ENCODE results near the gene COL17A1.

Gene COL17A1

GRCh38 chr10:104020020-104020419, 65.7 kb downstream of the COL17A1 start:
- no peaks in the 10 kb centered on the region for H3K4me1 ChIP-seq (ENCODE audit: insufficient read depth, low read length)
- no peaks in the 10 kb centered on the region for H3K79me2 ChIP-seq (ENCODE audit: insufficient read depth, low read length)
- H2AFZ ChIP-seq (ENCODE audit: low read depth, low read length), result no peak overlapping the region
- no peak overlapping the region for H3K9ac ChIP-seq (ENCODE audit: low read depth, low read length)
- H3K9me3 ChIP-seq (ENCODE audit: insufficient read depth, low read length, severe bottlenecking), result no peaks in the 10 kb centered on the region
- no peaks in the 10 kb centered on the region for H4K20me1 ChIP-seq (ENCODE audit: insufficient read depth, low read length)
- no peak overlapping the region for H3K4me3 ChIP-seq (ENCODE audit: low read depth in 1 of 2, low read length in 2 of 2)
- no peaks in the 10 kb centered on the region for H3K27me3 ChIP-seq (ENCODE audit: insufficient read depth, low read length, poor library complexity)
- no peak for DNase-seq
- peaks cover 80% of the 10 kb centered on the region for H3K36me3 ChIP-seq (ENCODE audit: insufficient read depth, low read length)
- no peak for ATAC-seq (ENCODE audit: insufficient read depth, low read depth)
- H3K4me2 ChIP-seq (ENCODE audit: insufficient read depth, low read length), result no peak overlapping the region
- TF ChIP-seq CTCF (IDR thresholded peaks at IDR 0.05; ENCODE audit: borderline replicate concordance, extremely low read depth, low read length, poor library complexity, severe bottlenecking), result no peak
- TF ChIP-seq EZH2 (IDR thresholded peaks at IDR 0.05; ENCODE audit: borderline replicate concordance, low read depth, low read length, severe bottlenecking), result no peak
- H3K27ac ChIP-seq (ENCODE audit: low read length), result no peak overlapping the region

- peaks cover 67% of the 10 kb centered on the region for H3K36me3 ChIP-seq (ENCODE audit: insufficient read depth, low read length)
- DNase-seq, result no peak
- H4K20me1 ChIP-seq (ENCODE audit: insufficient read depth, low read length), result no peaks in the 10 kb centered on the region
- no peak overlapping the region for H3K4me3 ChIP-seq (ENCODE audit: low read depth in 1 of 2, low read length in 2 of 2)
- no peaks in the 10 kb centered on the region for H3K4me1 ChIP-seq (ENCODE audit: insufficient read depth, low read length)
- H2AFZ ChIP-seq (ENCODE audit: low read depth, low read length), result no peak overlapping the region
- ATAC-seq (ENCODE audit: insufficient read depth, low read depth), result no peak
- no peak overlapping the region for H3K27ac ChIP-seq (ENCODE audit: low read length)
- TF ChIP-seq CTCF (IDR thresholded peaks at IDR 0.05; ENCODE audit: borderline replicate concordance, extremely low read depth, low read length, poor library complexity, severe bottlenecking) (no peak), EZH2 (IDR thresholded peaks at IDR 0.05; ENCODE audit: borderline replicate concordance, low read depth, low read length, severe bottlenecking) (no peak)
- no peaks in the 10 kb centered on the region for H3K9me3 ChIP-seq (ENCODE audit: insufficient read depth, low read length, severe bottlenecking)
- H3K27me3 ChIP-seq (ENCODE audit: insufficient read depth, low read length, poor library complexity), result no peaks in the 10 kb centered on the region
- no peak overlapping the region for H3K9ac ChIP-seq (ENCODE audit: low read depth, low read length)
- no peak overlapping the region for H3K4me2 ChIP-seq (ENCODE audit: insufficient read depth, low read length)
- H3K79me2 ChIP-seq (ENCODE audit: insufficient read depth, low read length), result no peaks in the 10 kb centered on the region
Observed at GRCh38 chr10:104018471-104018870, 67.2 kb downstream of the COL17A1 start.

GRCh38 chr10:104016661-104017060, 69.0 kb downstream of the COL17A1 start:
- no peak for DNase-seq
- H3K4me2 ChIP-seq (ENCODE audit: insufficient read depth, low read length), result no peak overlapping the region
- H3K79me2 ChIP-seq (ENCODE audit: insufficient read depth, low read length), result no peaks in the 10 kb centered on the region

More at GRCh38 chr10:104016661-104017060, 69.0 kb downstream of the COL17A1 start:
- TF ChIP-seq EZH2 (IDR thresholded peaks at IDR 0.05; ENCODE audit: borderline replicate concordance, low read depth, low read length, severe bottlenecking) (no peak), CTCF (IDR thresholded peaks at IDR 0.05; ENCODE audit: borderline replicate concordance, extremely low read depth, low read length, poor library complexity, severe bottlenecking) (no peak)
- no peak overlapping the region for H3K27ac ChIP-seq (ENCODE audit: low read length)
- no peaks in the 10 kb centered on the region for H3K27me3 ChIP-seq (ENCODE audit: insufficient read depth, low read length, poor library complexity)
- H3K9ac ChIP-seq (ENCODE audit: low read depth, low read length), result no peak overlapping the region
- no peaks in the 10 kb centered on the region for H3K9me3 ChIP-seq (ENCODE audit: insufficient read depth, low read length, severe bottlenecking)
- peaks cover 58% of the 10 kb centered on the region for H3K36me3 ChIP-seq (ENCODE audit: insufficient read depth, low read length)
- no peak overlapping the region for H2AFZ ChIP-seq (ENCODE audit: low read depth, low read length)
- no peaks in the 10 kb centered on the region for H4K20me1 ChIP-seq (ENCODE audit: insufficient read depth, low read length)
- no peaks in the 10 kb centered on the region for H3K4me1 ChIP-seq (ENCODE audit: insufficient read depth, low read length)
- no peak for ATAC-seq (ENCODE audit: insufficient read depth, low read depth)
- H3K4me3 ChIP-seq (ENCODE audit: low read depth in 1 of 2, low read length in 2 of 2), result no peak overlapping the region

All from DND-41 (cell line).